ENCODE measurements around the gene MAG.
A peak's percentile ranks its signal among the peaks of the same experiment; 100 is the strongest.

The MAG gene

GRCh38 chr19:35318679-35319448, 26.9 kb downstream of the MAG start:
- Mint-ChIP-seq H3K27me3 (peaks cover 33% of the 10 kb centered on the region), H3K27ac (peak overlapping the region; percentile 16), H3K9me3 (no peaks in the 10 kb centered on the region), H3K4me3 (no peak overlapping the region), H3K4me1 (peaks cover 11% of the 10 kb centered on the region), H3K36me3 (no peaks in the 10 kb centered on the region)
- peak; percentile 26 for DNase-seq
- CTCF ChIA-PET, result no interaction called here

DNA sequence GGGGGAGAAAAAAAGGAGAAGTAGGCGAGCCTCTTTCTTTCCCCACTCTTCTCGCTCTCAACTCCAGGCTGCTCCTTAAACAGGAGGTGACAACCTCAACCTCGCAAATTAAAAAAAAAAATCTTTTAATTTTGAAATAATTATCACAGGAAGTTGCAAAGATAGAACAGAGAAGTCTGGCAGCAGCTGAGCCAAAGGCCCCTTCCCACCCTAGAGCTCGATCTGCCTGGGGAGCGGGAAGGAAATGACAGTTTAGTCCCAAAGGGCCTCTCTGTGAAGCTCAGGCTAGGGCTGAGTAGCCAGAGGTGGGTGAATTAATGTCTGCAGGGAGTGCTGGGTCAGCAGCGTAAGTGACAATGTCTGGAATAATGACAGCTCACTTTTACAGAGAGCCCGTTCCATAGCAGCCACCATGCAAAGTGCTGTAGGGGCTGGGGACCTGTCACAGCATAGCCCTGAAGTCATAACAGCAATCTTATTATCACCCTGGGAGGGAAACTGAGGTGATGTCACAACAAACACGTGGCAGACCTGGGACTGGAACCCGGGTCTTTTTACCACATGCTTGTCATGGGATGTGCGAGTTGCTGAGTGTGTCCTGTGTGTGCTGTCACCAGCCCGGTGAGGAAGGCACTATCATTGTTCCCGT, 28.2 kb downstream of the MAG start:
- H3K4me1 Mint-ChIP-seq, result peaks cover 11% of the 10 kb centered on the region
- no peaks in the 10 kb centered on the region for H3K36me3 Mint-ChIP-seq
- H3K9me3 Mint-ChIP-seq, result no peaks in the 10 kb centered on the region
- peaks cover 26% of the 10 kb centered on the region for H3K27me3 Mint-ChIP-seq
- CTCF ChIA-PET, result interaction anchor here (0.7 kb wide), 1 partner anchor 13 kb away, joined by 3 read pairs; no protein-coding TSS in a partner anchor
- H3K27ac Mint-ChIP-seq, result no peak overlapping the region
- no peak overlapping the region for H3K4me3 Mint-ChIP-seq
- DNase-seq, result no peak

DNA sequence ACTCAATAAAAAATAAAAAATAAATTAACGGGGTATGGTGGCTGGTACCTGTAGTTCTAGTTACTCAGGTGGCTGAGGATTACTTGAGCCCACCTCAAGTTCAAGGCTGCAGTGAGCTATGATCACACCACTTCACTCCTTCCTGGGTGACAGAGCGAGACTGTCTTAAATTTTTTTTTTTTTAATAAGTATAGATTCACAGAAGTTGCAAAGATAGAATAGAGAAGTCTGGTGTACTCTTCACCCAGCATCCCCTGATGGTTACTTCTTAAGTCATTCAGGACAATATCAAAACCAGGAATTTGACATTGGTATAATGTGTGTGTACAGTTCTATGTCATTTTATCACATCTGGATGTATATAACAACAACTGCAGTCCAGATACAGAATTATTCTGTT, 29.3 kb downstream of the MAG start:
- Mint-ChIP-seq H3K36me3 (no peaks in the 10 kb centered on the region), H3K4me3 (no peak overlapping the region), H3K27me3 (peaks cover 23% of the 10 kb centered on the region), H3K9me3 (no peaks in the 10 kb centered on the region), H3K27ac (no peak overlapping the region), H3K4me1 (peaks cover 11% of the 10 kb centered on the region)
- no peak for DNase-seq
- CTCF ChIA-PET, result interaction anchor here (0.6 kb wide), 1 partner anchor 15 kb away, joined by 3 read pairs; no protein-coding TSS in a partner anchor

- peaks cover 11% of the 10 kb centered on the region for H3K4me1 Mint-ChIP-seq
- H3K27me3 Mint-ChIP-seq, result peaks cover 29% of the 10 kb centered on the region
- no peak overlapping the region for H3K4me3 Mint-ChIP-seq
- H3K36me3 Mint-ChIP-seq, result no peaks in the 10 kb centered on the region
- H3K9me3 Mint-ChIP-seq, result no peaks in the 10 kb centered on the region
- DNase-seq, result no peak
- CTCF ChIA-PET, result no interaction called here
- no peak overlapping the region for H3K27ac Mint-ChIP-seq
Observed at GRCh38 chr19:35322014-35322413, 30.1 kb downstream of the MAG start.

DNA sequence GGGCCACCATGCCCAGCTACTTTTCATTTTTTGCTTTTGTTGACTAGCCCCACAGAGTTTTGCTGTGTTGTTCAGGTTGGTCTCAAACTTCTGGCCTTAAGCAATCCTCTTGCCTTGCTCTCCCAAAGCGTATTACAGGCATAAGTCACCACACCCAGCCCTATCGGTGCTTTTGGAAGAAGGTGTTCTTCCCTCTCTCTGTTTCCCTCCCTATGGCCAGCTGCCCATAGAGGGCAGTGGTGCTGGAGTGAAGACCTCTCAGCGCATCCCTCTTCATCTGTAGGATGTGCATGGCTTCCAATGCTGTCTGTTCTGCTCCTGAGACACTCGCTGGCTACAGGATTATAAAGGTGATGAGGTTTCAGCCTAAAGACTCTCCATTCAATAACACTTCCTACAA, 35.7 kb downstream of the MAG start:
- no peak for DNase-seq
- H3K36me3 Mint-ChIP-seq, result no peaks in the 10 kb centered on the region
- H3K4me3 Mint-ChIP-seq, result no peak overlapping the region
- H3K27me3 Mint-ChIP-seq, result peaks cover 31% of the 10 kb centered on the region
- peaks cover 2% of the 10 kb centered on the region for H3K4me1 Mint-ChIP-seq
- CTCF ChIA-PET, result interaction anchor here (0.6 kb wide), 1 partner anchor 77 kb away, joined by 6 read pairs; no protein-coding TSS in a partner anchor
- no peak overlapping the region for H3K27ac Mint-ChIP-seq
- H3K9me3 Mint-ChIP-seq, result no peaks in the 10 kb centered on the region

DNA sequence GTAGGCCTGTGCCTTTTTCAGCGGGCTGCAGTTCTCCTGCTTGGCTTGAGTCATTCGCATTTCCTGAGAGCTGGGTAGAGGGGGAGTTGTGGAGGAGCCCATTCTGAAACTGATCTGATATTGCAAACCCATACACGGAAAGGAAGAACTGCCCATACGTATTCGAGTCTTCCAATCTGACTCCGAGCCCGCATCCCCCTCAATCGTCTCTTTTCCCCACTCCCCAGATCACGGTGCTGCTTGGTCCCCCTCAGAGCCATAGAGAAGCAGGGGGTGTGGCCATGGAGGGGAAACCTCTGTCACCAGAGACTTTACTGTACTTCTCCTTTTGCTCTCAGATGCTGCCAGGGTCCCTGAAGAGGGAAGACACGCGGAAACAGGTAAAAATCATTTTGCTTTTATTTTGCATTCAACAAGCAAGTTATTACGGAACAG, 36.9 kb downstream of the MAG start, which contains the start of gene CD22:
TSS of gene CD22 (plus strand) at position 337 of the 435 bp plus-strand sequence. CDS start 2,854 bp downstream, outside the sequence.
- CTCF ChIA-PET, result no interaction called here
- H3K4me3 Mint-ChIP-seq, result no peak within 1 kb of the TSS
- no peak for DNase-seq
- H3K27ac Mint-ChIP-seq, result no peak within 1 kb of the TSS
- H3K36me3 Mint-ChIP-seq, result no peaks in the 10 kb centered on the region
- peaks cover 37% of the 10 kb centered on the region for H3K27me3 Mint-ChIP-seq
- no peaks in the 10 kb centered on the region for H3K9me3 Mint-ChIP-seq
- H3K4me1 Mint-ChIP-seq, result peaks cover 10% of the 10 kb centered on the region

GRCh38 chr19:35329323-35329722, 37.4 kb downstream of the MAG start:
- Mint-ChIP-seq H3K4me3 (no peak overlapping the region), H3K36me3 (no peaks in the 10 kb centered on the region), H3K27me3 (peaks cover 37% of the 10 kb centered on the region), H3K9me3 (no peaks in the 10 kb centered on the region), H3K4me1 (peaks cover 10% of the 10 kb centered on the region), H3K27ac (no peak overlapping the region)
- CTCF ChIA-PET, result no interaction called here
- no peak for DNase-seq

DNA sequence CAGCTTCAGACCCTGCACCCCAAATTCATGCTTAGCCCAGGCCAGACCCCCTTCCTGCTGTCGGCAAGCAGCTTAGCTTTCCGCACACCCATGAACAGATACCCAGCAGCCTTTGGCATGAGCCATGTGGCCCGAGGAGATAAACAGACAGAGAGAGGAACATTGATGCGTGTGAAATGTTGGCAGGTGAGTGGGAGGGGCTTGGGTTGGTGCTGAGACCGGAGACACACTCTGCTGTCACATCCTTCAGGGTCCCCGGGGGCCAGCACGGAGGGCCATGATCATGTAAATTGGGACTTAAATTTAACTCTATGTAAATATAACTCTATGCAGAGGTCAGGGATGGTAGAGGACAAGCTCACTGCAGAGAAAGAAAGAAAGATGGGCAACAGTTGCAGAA, 38.5 kb downstream of the MAG start:
- Mint-ChIP-seq H3K27ac (no peak overlapping the region), H3K4me3 (no peak overlapping the region), H3K4me1 (peaks cover 10% of the 10 kb centered on the region), H3K36me3 (no peaks in the 10 kb centered on the region), H3K9me3 (no peaks in the 10 kb centered on the region), H3K27me3 (peaks cover 37% of the 10 kb centered on the region)
- CTCF ChIA-PET, result no interaction called here
- no peak for DNase-seq

DNA sequence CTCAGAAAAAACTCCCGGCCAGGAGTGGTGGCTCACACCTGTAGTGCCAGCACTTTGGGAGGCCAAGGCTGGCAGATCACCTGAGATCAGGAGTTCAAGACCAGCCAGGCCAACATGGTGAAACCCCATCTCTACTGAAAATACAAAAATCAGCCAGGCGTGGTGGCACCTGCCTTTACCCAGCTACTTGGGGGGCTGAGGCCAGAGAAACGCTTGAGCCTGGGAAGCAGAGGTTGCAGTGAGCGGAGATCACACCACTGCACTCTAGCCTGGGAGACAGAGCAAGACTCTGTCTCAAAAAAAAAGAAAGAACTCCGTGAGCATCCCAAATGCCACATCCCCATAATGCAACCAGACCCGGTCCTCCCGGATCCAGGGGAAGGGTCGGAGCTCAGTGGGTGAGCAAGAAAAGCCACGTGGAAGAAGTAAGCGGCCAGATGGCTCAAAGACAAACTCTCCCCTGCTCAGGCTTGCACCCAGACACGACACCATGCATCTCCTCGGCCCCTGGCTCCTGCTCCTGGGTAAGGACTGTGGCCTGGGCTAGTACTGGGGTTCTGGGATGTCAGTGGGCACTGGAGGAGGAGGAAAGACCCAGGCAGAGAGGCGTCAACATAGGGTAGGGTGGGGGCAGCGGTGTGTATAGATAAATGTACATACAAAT, 39.7 kb downstream of the MAG start:
- Mint-ChIP-seq H3K36me3 (no peaks in the 10 kb centered on the region), H3K9me3 (no peaks in the 10 kb centered on the region), H3K4me3 (no peak overlapping the region), H3K27me3 (peaks cover 39% of the 10 kb centered on the region), H3K27ac (no peak overlapping the region), H3K4me1 (peaks cover 10% of the 10 kb centered on the region)
- CTCF ChIA-PET, result no interaction called here
- no peak for DNase-seq

GRCh38 chr19:35332817-35333216, 40.9 kb downstream of the MAG start:
- Mint-ChIP-seq H3K9me3 (no peaks in the 10 kb centered on the region), H3K4me1 (peaks cover 10% of the 10 kb centered on the region), H3K36me3 (no peaks in the 10 kb centered on the region), H3K27me3 (peaks cover 39% of the 10 kb centered on the region), H3K27ac (no peak overlapping the region), H3K4me3 (no peak overlapping the region)
- peak; percentile 50 for DNase-seq
- CTCF ChIA-PET, result interaction anchor here (0.5 to 2.2 kb wide), 5 partner anchors 10 to 192 kb away, joined by 3 to 9 read pairs (median 5); no protein-coding TSS in a partner anchor

- no peak overlapping the region for H3K4me3 Mint-ChIP-seq
- H3K27ac Mint-ChIP-seq, result no peak overlapping the region
- no peak for DNase-seq
- H3K27me3 Mint-ChIP-seq, result peaks cover 42% of the 10 kb centered on the region
- CTCF ChIA-PET, result interaction anchor here (2.2 kb wide), 1 partner anchor 19 kb away, joined by 9 read pairs; no protein-coding TSS in a partner anchor
- no peaks in the 10 kb centered on the region for H3K9me3 Mint-ChIP-seq
- peaks cover 10% of the 10 kb centered on the region for H3K4me1 Mint-ChIP-seq
- H3K36me3 Mint-ChIP-seq, result no peaks in the 10 kb centered on the region
Observed at GRCh38 chr19:35334144-35334753, 42.3 kb downstream of the MAG start.

DNA sequence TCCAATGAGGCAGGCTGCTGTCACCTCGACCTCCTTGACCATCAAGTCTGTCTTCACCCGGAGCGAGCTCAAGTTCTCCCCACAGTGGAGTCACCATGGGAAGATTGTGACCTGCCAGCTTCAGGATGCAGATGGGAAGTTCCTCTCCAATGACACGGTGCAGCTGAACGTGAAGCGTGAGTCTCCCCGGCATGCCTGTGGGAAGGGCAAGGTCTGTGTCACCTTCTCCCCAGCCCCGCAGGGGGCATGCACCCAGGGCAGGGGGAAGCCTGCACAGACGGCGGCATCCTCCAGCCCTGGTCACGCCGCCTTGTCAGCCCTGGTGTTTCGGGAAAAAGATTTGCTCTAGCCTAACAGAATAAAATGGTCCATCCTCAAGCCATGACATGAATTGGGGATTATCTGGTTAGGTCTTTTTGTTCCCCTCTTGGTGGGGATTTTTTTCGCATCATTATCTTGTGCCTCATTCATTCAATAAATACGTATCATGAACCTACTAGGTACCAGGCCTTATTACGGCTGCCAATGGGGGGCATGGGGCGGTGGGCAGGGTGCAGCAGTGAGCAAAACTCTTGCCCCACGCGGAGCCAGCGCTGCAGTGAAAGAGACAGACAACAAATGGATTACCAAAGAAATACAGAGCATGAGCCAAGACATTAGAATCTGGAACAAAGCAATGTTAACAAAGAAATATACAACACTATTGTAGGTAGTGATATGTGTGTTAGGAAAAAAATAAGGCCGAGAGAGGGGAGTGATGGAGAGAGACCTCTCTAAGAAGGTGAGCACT, 44.4 kb downstream of the MAG start:
- peaks cover 10% of the 10 kb centered on the region for H3K4me1 Mint-ChIP-seq
- no peaks in the 10 kb centered on the region for H3K36me3 Mint-ChIP-seq
- CTCF ChIA-PET, result no interaction called here
- no peak for DNase-seq
- no peak overlapping the region for H3K4me3 Mint-ChIP-seq
- H3K27ac Mint-ChIP-seq, result no peak overlapping the region
- peaks cover 47% of the 10 kb centered on the region for H3K27me3 Mint-ChIP-seq
- no peaks in the 10 kb centered on the region for H3K9me3 Mint-ChIP-seq

- H3K4me3 Mint-ChIP-seq, result no peak overlapping the region
- peaks cover 51% of the 10 kb centered on the region for H3K27me3 Mint-ChIP-seq
- H3K36me3 Mint-ChIP-seq, result no peaks in the 10 kb centered on the region
- peaks cover 10% of the 10 kb centered on the region for H3K4me1 Mint-ChIP-seq
- H3K27ac Mint-ChIP-seq, result no peak overlapping the region
- DNase-seq, result no peak
- CTCF ChIA-PET, result no interaction called here
- no peaks in the 10 kb centered on the region for H3K9me3 Mint-ChIP-seq
Observed at GRCh38 chr19:35337097-35337983, 45.4 kb downstream of the MAG start.
